ENCODE measurements around the gene SIMC1.
A peak's percentile ranks its signal among the peaks of the same experiment; 100 is the strongest.

The SIMC1 gene

DNA sequence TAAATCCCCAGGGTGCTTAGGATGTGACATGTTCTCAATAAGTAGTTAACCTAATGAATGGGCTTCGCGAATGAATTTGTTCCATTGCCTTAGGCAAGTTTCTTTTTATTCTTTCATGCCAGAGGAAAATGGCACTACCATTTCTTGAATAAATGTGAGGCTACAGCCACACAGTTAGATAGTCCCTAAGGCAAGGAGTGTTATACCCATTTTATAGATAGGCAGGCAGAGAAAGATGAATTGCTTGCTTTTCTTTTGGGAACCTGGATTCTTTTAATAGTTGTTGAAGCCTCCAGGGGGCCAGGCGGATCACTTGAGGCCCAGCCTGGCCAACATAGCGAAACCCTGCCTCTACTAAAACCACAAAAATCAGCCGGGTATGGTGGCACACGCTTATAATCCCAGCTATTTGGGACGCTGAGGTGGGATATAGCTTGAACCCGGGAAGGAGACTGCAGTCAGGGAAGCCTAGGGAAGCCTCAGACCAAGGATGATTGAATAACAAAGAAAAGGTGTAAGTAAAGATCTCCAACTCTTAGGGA, 149.2 kb downstream of the SIMC1 start:
- no peak for DNase-seq (ENCODE audit: low read depth in 3 of 3)

- DNase-seq (ENCODE audit: low read depth in 3 of 3): no peak
Measured at GRCh38 chr5:176388003-176388443, 149.8 kb downstream of the SIMC1 start.

GRCh38 chr5:176388444-176389134, 150.4 kb downstream of the SIMC1 start, which contains the start of the genes HIGD2A and NOP16:
Gene HIGD2A, plus strand, starts transcription at chr5:176388751. Its CDS starts 69 bp downstream, at chr5:176388820.
Gene NOP16, minus strand, starts transcription at chr5:176388598. Its CDS starts 59 bp downstream, at chr5:176388539.
- peak; percentile 99 to 100 (median 99) for DNase-seq (ENCODE audit: low read depth in 3 of 3)

DNA sequence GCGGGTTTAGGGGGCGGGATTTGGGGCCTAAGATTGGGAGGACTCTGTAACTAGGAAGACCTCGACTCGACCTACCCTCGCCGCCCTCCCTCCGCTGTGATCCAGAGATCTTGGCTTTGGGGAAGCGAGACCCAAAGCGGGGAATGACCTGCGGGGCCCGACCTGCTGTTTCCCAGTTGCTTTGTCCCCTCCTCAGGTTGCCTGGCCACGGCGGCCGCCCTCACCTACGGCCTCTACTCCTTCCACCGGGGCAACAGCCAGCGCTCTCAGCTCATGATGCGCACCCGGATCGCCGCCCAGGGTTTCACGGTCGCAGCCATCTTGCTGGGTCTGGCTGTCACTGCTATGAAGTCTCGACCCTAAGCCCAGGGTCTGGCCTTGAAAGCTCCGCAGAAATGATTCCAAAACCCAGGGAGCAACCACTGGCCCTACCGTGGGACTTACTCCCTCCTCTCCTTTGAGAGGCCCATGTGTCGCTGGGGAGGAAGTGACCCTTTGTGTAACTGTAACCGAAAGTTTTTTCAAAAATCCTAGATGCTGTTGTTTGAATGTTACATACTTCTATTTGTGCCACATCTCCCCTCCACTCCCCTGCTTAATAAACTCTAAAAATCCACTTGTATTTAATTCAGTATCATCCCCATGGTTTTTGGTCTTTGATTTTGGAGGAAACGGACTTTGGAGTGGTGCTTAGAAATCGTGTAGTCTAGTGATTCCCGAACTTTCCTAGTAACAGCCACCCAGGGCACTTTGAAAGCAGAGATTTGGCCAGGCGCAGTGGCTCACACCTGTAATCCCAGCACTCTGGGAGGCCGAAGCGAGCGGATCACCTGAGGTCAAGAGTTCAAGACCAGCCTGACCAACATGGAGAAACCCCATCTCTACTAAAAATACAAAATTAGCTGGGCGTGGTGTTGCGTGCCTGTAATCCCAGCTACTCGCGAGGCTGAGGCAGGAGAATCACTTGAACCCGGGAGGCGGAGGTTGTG, 151.2 kb downstream of the SIMC1 start:
- no peak for DNase-seq (ENCODE audit: low read depth in 3 of 3)

- DNase-seq (ENCODE audit: low read depth in 3 of 3): no peak
Measured at GRCh38 chr5:176391479-176391878, 153.3 kb downstream of the SIMC1 start.

DNA sequence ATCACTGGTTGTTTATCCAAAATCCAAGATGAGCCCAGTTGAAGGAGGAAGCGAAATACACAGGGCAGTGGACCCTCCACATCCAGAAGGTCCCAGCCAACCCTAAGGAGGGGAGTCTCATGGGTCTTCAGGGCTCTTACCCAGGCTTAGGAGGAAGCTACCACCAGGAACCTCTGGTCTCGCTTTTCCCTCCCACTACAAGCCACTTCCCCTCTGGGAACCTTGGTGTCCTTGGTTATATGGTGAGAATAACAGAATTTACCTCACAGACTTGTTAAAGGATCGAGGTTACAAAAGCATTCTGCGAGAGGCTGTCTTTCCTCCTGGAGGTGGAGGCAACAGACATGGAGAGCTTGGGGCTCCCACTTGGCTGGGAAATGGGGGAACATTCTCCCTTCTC, 153.8 kb downstream of the SIMC1 start:
- DNase-seq (ENCODE audit: low read depth in 3 of 3): no peak

DNA sequence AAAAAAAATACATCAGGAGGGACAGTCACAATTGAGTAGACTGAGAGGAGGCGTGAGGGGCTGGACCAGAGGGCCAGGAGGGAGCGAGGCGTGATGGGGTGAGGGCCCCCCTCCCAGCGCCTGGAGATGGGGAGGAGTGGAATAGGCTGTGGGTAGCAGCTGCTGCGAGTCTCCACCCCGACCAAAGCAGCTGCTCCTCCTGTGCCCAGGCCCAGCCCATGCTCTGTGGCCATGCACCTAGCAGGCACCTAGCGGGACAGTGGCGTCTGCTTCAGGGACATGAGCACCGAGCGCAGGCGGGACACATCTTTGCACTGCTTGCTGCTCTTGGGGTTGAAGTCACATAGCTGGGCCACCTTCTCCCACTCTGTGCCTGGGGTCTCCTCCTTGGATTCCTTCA, 154.3 kb downstream of the SIMC1 start:
- no peak for DNase-seq (ENCODE audit: low read depth in 3 of 3)

- no peak for DNase-seq (ENCODE audit: low read depth in 3 of 3)
Measured at GRCh38 chr5:176394096-176394495, 155.9 kb downstream of the SIMC1 start.

- no peak for DNase-seq (ENCODE audit: low read depth in 3 of 3)
Measured at GRCh38 chr5:176394881-176395675, 156.9 kb downstream of the SIMC1 start.

Measured in stimulated activated CD4-positive, alpha-beta T cell treated with anti-CD3 and anti-CD28 coated beads, TNF-alpha, amount 100 ng/mL, for 24 hours (primary cell).